HG02852 (cell line): ENCODE results near the gene GANAB.
A peak's percentile ranks its signal among the peaks of the same experiment; 100 is the strongest.
"Not testable (repeated sequence)": the region's sequence is repeated elsewhere in the genome, so short reads cannot be mapped to it uniquely, and the experiment has no call there.

Experiments
- ATAC-seq: cut with Tn5 transposase; IDR thresholded peaks from one replicate; pipeline ENCODE4 v1.9.1; 2021; ENCODE audit warnings: mild to moderate bottlenecking, moderate library complexity; ENCODE audit not compliant: unreplicated experiment

The GANAB gene

GRCh38 chr11:62627713-62628112 is 18.7 kb downstream of the GANAB start:
- no peak for ATAC-seq

GRCh38 chr11:62622476-62623089 is 23.8 kb downstream of the GANAB start:
- no peak for ATAC-seq

GRCh38 chr11:62621567-62622470 is 24.6 kb downstream of the GANAB start, which contains the start of gene B3GAT3:
B3GAT3 (minus strand) TSS chr11:62621986; CDS start chr11:62621947, 39 bp downstream.
- ATAC-seq = peak; percentile 92

- no peak for ATAC-seq
These were observed 25.3 kb downstream of the GANAB start for GRCh38 chr11:62621027-62621566.

- not testable (repeated sequence) for ATAC-seq
These were observed 29.5 kb downstream of the GANAB start for GRCh38 chr11:62616957-62617356.

- no peak for ATAC-seq
These were observed 30.9 kb downstream of the GANAB start for GRCh38 chr11:62615521-62615920.

- ATAC-seq = no peak
These were observed 32.1 kb downstream of the GANAB start for GRCh38 chr11:62614275-62614674.

- no peak for ATAC-seq
These were observed 33.1 kb downstream of the GANAB start for GRCh38 chr11:62613291-62613778.

GRCh38 chr11:62612366-62613290 is 33.8 kb downstream of the GANAB start, which contains the start of the genes EML3 and ROM1:
EML3 (minus strand) TSS chr11:62612775; CDS start chr11:62612457, 318 bp downstream.
ROM1 (plus strand) TSS chr11:62613257; CDS start chr11:62613282, 25 bp downstream.
- peak; percentile 68 for ATAC-seq

GRCh38 chr11:62611705-62612365 is 34.6 kb downstream of the GANAB start:
- ATAC-seq = peak; percentile 27

- no peak for ATAC-seq
These were observed 35.4 kb downstream of the GANAB start for GRCh38 chr11:62610814-62611704.

GRCh38 chr11:62610403-62610802 is 36.0 kb downstream of the GANAB start:
- no peak for ATAC-seq

GRCh38 chr11:62608776-62609175 is 37.6 kb downstream of the GANAB start:
- ATAC-seq = no peak

- no peak for ATAC-seq
These were observed 38.7 kb downstream of the GANAB start for GRCh38 chr11:62607714-62608113.

GRCh38 chr11:62605902-62606301 is 40.5 kb downstream of the GANAB start:
- no peak for ATAC-seq

GRCh38 chr11:62605467-62605866 is 40.9 kb downstream of the GANAB start:
- no peak for ATAC-seq

- ATAC-seq = no peak
These were observed 41.8 kb downstream of the GANAB start for GRCh38 chr11:62604460-62605120.

GRCh38 chr11:62603776-62604299 is 42.6 kb downstream of the GANAB start:
- ATAC-seq = no peak
